GM21825 (cell line): ENCODE results near the gene CD300LG.

Experiments
- ATAC-seq: cut with Tn5 transposase; IDR thresholded peaks from one replicate; pipeline ENCODE4 v1.9.1; 2021; ENCODE audit warnings: mild to moderate bottlenecking, moderate library complexity; ENCODE audit not compliant: unreplicated experiment

Gene CD300LG

DNA sequence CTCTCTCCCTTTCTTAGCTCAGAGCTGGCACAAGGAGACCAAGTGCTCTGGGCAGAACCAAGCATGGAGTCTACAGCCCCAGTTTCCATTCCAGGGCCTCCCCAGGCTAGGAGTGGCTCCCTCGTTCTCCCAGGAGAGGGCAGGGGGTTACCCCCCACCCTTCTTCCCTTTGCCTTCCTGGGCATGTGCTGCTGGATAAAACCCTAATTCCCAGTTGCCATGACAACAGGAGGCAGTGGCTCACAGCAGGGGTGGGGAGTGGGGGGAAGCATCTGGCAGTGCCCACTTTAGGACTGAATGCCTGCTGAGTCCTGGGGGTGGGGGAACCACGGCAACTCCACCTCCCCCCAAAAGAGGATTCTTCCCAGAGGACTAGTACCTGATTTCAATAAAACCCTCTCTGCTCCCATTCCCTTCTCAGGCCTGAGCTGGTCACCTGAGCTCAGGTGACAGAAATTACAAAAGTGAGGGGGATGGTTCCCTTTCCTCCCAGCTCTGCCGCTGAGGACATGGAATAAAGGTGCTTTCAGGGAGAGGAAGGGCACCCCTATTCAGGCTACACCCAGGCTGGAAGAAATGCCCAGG, 58.5 kb downstream of the CD300LG start:
- ATAC-seq = no peak

DNA sequence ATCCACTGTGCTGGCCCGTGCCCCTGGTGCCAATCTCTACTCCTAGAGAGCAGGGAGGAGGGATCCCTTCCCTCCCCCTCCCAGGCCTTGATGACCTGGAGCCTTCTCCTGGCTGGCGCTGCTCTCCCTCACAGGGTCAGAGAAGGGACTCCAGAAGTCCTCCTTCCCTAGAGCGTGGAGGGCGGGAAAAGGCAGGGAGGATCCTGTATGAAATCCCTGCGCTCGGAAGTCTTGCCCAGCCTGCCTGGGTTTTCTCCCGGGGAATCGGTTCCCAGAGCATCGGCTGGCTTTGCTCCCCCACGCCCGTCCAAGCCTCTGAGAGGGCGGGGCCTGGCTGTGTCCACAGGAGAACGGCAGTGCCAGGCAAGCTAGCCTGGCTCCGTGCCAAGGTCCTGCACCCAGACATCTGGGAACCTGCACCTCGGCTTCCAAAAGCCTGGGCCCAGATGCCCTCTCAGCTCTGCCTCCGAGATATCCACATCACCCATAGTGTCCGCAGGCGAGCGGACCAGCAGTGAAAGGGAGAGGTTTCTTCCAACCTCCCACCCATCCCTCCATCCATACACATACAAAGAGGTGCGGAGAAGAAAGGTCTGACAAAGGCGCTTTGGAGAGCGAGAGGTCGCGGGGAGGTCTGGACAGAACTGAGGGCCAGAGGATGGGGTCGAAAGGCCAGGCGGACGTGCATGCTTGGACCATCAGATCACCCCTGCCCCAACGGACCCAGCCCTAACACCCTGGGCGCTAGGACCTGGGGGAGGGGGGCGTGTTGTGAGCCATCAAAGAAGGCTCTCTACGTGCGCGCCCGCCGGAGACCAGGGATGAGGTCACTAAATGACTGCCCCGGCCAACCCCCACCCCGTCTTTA, 59.2 kb downstream of the CD300LG start:
- no peak for ATAC-seq

DNA sequence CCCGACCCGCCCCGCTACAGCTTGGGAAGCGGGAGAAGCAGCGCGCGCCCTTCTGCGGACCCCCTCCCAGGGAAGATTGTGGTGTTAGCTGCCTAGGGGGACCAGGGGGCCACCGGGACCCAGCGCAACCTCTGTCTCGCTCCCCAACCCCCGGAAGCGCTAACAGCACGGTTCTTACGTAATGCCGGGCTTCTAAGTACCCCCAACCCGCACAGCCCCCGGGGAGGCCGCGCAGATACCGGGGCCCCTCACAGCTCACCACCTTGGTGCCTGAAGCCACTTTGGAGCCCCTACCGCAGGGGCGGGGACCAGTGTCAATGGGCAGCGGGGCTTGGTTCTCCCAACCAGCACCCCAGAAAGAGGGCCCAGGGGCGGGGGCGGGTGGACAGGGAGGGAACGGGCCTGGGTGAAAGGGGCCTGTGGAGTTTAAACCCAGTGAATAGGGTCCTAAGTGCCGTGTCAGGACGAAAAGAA, 60.0 kb downstream of the CD300LG start:
- ATAC-seq = no peak

DNA sequence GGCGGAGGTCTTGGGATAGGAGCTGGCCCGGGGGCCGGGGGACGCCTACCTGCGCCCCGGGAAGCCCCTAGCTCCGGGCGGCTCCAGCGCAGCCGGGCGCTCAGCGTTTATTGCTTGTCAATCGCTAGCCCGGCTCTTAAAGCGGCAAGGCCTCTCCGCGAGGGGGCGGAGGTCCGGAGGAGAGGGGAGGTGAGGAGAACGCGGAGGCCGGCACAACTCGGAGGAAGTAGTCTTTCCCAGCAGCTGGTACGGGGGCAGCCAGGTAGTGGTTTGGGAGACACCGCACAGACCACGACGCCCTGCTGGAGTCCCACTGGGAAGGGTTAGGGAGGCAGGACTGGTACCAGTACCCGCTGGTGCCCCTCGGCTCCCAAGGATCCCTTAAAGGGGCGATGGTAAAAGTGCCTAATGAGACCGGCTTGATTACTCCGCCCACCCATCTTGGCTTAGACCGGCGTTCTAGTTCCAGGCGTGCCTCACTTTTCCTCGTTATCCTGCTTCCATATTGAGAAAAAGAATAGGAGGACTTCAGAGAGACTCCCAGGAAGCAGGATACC, 60.5 kb downstream of the CD300LG start, which contains the start of gene MPP2:
MPP2 (minus strand) TSS at position 112 of the 557 bp plus-strand sequence. CDS start 3,076 bp downstream, outside the sequence.
- no peak for ATAC-seq

DNA sequence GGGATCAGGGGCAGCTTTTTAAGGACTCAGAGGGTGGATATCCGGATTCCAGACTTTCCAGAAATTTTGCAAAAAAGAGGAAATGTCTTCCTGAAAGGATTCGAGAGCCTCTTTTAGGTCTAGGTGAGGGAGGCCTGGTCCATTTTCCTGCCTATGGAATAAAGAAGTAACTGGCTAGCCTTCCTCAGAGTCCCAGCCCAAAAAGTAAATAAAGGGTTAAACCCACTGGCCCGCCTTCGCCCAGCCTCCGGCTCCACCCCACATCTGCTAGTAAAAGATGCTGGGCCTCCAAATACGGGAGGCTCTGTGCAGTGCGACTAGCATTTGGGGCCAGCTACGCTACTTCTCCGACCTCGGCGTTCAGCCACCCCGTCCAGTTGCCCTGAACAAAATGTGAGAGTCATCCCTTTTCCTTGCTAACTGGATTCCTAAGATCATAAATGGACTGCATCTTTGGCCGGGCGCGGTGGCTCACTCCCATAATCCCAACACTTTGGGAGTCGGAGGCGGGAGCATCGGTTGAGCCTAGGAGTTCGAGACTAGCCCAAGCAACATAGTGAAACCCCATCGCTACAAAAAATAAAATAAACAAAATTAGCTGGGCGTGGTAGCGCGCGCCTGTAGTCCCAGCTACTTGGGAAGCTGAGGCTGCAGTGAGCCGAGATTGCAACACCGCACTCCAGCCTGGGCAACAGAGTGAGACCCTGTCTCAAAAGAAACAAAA, 61.2 kb downstream of the CD300LG start:
- no peak for ATAC-seq

DNA sequence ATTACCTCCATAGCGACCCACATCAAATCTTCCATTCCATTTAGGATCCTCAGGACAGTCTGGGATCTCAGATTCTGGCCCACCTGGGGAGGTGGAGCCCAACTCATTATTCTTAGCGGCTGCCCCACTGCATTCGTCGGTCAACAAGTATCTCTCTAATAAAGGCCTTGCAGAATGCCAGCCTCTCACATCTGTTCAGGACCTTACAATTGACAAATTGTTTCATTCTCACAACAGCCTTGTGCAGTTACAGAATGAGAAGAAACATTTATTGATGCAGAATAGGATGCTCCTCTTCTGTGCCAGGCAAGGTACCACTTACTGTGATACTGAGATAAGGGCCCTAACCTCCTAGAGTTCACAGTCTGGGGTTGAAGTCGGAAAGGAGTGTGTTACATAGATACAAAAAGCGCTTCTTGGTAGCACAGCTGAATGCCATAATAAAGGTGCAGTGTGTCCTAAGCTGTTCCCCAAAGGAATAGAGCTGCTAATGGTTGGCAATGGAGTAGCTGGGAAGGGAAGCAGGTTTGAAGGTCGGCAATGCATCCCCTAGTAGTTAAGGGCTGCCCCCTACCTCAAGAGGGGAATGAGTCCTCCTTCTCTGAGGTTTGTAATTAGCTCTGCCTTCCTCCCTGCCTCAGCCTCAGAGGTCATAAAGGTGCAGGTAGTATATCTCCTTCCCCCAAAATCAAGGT, 62.7 kb downstream of the CD300LG start:
- no peak for ATAC-seq

DNA sequence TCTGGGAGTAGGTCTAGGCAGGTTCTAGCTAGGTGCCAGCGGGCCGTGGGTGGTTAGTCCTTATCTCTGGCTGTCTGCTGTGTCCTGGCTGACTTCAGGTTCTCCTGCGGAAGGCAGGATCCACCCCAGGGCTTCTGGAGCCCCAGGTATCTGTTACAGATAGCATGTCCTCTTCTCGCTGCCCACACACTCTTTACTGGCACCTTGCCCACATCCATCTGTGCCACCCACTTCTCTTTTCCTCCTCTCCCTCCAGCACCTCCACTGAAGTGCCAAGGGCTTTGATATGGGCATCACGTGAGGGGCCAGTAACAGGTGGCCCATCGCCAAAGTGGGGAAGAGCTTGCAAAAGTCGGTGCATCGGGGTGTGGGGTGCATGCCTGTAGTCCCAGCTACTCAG, 64.9 kb downstream of the CD300LG start:
- no peak for ATAC-seq

DNA sequence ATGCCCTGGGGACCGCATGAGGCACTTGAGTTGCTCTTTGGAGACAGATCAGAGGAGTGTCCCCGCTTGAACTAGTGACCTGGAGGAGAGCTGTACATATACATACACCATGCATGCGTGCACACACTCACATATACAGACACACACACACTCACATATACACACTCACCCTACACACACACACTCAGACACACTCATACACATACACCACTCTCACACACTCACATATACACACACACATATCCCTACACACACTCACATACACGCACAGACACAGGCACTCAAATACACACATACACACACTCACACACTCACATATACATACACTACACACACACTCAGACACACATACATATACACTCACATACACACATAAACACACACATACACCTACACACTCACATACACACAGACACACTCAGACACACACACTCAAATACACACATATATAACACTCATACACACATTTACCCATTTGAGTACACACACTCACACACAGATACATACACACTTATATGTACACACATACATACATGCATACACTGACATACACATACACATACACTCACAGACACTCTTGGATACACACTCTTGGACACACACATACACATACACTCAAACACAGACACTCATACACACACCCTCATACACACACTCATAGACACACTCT, 65.8 kb downstream of the CD300LG start:
- ATAC-seq = no peak
